Posterior vena cava (tissue), 2 donors: Measurements from ENCODE around the gene RING1. TPM values are rescaled to one million over a fixed set of nuclear protein-coding genes. Genes with fewer than 3 reads are reported as not detected.
A peak's percentile ranks its signal among the peaks of the same experiment; 100 is the strongest.

Experiments
- DNase-seq: peaks from one replicate; pipeline ENCODE4 v3.0.0-alpha.2; 2020; ENCODE audit warnings: low spot score
- intact Hi-C, 2 donors: fragments of 100-400 bp; cut with DNase I; formaldehyde crosslinking; loops; one replicate each; pipeline versions ENCODE4 v1.14.1 to v1.14.2; 2022 to 2023
- total RNA-seq, 2 donors: library from RNA; stranded (reverse); fragmentation: NEBNext Ultra II Directional; extraction: Animal tissue kit (Norgen Biotek cat#: 25700); gene quantifications; one replicate each; pipeline ENCODE4 v1.2.1, GENCODE V29; 2021
- donor health status: DM: yes; HTN: yes; CAD: no.
- donor health status: DM: yes; HTN: yes; CAD: no.

RING1 gene
- total RNA-seq, 2 donors from 2014 or later: 29.8 to 32.2 TPM

DNA sequence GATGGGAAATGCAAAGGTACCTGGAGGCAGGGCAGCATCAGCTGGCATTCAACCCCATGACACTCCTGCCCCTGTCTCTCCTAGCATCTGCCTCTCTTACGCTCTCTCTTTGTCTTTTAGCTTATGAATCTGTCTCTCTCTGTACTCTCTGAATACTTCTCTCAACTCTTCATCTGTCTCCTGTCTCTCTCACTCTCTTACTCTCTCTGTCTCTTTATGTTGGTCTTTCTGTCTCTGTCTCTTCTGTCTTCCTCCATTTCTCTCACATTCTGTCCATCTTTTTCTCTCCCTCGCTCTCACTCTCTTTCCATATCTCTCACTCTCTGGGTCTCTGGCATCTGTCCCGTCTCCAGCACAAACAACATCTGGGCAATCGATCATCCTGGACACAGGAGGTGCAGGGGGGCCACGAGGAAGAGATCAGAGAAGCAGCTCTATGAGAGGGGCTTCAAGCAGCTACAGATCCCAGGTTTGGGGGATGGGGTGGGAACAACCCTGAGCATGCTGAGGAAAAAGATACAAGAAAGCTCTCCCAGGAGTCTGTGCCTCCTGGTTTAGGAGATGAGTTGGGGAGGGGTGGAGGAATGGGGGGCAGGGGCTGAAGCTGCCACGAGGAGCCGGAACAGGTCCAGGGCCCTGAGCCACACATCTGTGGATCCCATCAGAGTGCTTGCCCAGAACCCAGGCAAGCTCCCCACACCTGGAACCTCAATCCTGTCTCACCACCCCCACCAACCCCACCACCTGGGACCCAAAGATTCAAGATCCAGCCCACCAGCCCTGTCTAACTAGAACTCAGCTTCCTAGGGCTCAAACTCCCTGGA lies 18.5 kb upstream of the RING1 start:
- intact Hi-C loops: no loop called here
- no peak for DNase-seq

DNA sequence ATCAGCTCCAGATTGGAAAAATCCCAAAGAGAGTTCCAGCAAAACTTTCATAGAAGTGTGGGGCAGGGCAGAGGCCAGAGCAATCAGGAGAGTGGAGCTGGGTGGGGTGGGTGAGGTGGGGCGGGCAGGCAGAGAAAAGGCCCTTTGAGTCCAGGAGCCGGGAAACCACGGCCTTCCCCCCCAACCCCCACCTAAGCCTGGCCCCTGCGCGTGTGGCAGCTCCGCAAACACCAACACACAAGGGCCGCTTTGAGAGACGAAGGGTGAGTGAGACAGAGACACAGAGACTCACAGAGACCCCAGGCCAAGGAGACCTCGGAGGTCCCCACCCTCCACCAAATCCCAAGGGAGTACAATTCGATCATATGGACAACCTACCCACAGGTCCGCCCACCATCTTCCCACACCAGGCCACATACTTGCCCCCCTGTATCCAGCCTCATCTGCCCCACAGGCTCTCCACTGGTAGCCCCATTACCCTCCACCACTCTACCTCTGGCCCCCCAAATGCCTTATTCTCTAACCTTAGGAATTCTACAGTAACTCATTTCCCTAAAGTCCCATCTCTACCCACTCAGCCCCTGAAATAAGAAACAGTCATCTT lies 17.7 kb upstream of the RING1 start:
- intact Hi-C loops: no loop called here
- peak; percentile 62 for DNase-seq

DNA sequence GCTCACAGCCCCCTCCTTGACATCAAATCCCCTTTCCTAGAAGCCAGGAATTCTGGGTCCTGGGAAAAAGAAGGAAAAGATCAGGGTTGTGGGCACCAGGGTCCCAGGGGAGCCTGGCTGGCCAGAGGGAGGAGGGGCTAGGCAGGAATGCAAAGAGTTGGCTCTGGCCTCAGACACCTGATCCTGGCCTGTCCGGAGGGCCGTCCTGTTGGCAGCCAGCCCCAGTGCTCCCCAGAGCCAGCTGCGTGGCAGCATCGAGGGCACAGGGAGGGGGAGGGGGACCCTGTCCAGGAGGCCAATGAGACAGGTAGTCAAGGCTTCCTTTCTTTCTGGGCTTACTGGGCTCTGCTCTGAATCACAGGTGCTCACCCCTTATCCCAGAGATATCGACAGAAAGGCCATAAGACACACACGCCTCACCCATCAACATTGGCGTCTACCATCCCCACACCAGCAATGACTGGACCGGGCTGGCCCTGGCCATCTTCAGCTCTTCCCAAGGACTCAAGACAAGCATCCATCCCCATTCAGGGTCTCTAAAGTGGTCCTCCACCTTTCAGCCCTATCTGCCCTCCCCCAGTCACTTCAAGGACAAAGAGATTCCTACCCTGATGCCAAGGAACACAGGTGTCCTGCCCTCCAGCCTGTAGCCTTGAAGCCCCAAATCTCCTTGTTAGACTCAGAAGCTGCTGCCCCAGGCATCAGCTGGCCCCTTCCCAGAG lies 16.8 kb upstream of the RING1 start:
- intact Hi-C loops: no loop called here
- peak; percentile 61 for DNase-seq

DNA sequence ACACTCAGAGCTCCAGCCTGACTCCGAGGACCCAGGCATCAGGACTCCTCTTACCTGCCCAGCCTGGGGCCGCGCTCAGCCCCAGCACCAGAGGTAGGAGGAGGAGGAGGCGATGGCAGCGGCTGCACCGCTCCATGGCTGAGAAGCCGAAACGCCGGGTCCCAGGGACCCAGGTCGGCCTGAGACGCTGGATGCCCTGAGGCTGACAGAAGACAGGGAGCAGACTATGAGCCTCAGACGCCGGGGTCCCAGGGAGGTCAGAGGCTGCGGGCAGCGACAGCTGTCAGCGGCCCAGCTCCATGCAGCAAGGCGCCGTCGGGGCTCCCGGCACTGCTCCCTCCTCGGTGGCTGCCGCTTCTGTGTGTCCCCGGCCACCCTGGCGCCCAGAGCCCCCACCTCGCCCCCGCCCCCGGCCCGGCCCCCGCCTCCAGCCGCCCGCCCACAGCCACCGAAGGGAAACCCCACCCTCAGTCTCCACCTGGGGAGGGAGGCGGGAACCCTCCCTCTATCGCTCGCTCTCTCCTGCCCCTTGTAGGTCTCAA lies 16.1 kb upstream of the RING1 start, which contains the start of gene COL11A2:
COL11A2 (minus strand) TSS at position 363 of the 542 bp plus-strand sequence; CDS start at position 136, 227 bp downstream.
- peak; percentile 81 for DNase-seq
- intact Hi-C loops: no loop called here

DNA sequence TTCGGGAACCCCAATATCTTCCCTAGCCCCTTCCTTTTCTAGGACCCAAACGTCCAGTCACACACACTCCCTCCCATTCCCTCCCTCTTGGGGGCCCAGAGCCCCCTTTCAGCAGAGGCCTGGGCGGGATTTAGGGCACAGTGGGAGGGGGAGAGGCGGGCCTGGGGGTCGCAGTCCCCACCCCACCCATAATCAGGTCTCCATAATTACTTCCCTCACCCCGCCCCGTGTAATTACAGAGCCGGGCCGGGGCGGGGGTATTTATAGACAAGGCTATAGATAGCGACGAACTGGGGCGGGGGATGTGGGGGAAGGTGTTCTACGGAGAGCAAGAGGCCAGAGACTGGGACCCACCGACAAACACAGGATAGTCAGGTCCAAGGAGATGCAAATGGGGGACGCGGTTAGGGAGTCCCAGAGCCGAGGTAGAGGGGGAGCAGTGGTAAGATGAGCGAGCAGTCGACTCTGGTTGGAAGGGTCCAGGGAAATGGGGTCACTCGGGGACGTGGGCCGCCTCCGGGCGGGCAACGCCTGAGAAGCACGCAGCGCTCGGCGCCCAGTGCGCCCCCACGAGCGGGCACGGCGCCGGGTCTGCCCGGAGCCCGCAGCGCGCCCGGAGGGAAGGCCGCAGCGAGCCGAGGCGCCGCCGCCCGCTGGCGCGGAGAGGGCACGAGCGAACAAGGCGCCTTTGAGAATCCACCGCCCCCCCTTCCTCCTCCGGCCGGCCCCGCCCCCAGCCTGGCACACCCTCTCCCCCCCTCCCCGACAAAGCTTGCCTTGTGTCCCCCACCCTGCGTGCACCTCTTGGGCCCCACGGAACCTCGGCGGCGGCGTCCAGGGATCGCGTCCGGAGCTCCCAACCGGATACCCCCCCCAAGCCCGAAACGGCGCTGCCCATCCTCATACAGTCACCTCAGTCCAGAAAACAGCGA lies 15.4 kb upstream of the RING1 start:
- intact Hi-C loops: no loop called here
- no peak for DNase-seq

DNA sequence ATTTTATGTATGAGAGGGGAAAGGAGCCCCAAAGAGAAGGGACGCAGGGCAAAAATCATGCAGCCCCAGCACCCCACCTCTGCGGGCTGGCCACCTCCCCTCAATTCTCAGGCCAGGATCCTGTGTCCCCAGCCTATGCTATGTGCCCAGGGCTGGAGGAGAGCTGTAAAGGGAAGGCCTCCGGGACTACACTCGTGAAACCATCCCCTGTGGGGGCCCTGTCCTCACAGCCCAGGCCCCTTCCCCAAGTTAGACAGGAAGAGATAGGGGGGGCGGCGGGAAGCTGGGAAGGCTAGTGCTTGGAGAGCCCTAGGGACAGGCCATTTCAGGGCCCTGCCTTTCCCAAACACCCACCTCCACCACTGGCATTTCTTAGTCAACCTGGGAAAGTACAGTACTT lies 14.7 kb upstream of the RING1 start:
- intact Hi-C loops: no loop called here
- no peak for DNase-seq

DNA sequence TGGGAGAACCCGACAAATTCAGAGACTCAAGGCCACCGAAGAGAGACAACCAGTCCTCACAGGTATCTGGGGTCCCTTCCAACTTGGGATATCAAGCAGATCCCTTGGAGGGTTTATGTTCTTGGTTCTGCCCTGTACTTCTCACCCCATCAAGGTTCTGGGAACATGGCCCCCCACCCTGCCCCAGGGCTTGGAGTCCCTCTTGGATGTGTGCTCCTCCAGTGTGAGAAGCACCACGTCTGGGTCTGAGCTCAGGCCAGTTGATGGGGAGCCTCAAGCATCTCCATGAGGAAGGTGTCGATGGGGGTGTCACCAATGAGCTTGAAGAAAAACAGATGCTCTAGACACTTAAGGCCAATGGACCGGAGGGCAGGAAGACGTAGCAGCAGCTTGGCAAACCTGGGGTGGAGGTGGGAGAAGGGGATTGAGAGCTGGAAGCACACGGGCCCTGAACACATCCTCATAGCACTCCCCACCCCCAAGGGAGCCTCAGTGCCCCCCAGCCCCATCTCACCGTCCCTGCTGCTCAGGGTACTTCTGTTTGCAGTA lies 13.8 kb upstream of the RING1 start:
- intact Hi-C loops: no loop called here

DNA sequence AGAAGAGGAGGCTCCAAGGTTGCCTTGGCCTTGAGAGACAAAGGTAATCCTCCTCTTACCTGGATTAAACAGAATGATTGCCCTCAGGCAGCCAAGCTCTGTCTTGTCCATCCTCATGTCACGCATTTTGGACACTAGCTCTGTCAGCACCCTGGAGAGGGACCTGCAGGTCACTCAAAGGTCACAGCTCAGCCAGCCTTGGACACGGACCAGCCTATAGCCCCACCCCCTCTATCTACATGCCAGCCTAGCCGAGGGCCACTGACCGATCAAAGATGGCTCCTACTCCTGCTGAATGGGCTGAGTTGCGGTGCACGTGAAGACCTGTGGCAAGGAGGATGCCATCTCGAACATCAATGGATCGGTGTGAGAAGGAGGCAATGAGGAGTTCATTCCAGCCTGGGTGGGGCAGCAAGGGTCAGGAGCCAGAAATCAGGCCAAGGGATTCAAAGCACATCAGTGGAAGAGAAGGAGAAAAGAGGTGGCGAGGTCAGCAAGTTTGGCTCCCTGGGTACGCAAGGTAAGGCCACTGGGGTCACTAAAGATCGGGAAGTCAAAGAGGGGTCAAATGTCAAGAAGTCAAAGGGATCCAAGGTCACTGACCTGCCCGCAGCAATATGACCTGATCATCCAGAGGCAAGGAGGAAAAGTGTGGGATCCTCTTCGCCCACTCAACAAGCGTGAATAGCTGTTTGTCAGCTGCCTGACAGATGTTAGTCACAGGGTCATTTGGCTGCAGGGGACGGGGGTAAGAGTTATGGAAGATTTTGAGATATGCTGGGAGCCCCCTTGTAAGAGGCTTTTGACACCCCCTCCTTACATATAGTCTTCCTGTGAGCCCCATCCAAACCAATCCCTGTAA lies 12.8 kb upstream of the RING1 start:
- DNase-seq: no peak
- intact Hi-C loops: no loop called here

More for the DNA sequence above, 13.8 kb upstream of the RING1 start:
- no peak for DNase-seq

DNA sequence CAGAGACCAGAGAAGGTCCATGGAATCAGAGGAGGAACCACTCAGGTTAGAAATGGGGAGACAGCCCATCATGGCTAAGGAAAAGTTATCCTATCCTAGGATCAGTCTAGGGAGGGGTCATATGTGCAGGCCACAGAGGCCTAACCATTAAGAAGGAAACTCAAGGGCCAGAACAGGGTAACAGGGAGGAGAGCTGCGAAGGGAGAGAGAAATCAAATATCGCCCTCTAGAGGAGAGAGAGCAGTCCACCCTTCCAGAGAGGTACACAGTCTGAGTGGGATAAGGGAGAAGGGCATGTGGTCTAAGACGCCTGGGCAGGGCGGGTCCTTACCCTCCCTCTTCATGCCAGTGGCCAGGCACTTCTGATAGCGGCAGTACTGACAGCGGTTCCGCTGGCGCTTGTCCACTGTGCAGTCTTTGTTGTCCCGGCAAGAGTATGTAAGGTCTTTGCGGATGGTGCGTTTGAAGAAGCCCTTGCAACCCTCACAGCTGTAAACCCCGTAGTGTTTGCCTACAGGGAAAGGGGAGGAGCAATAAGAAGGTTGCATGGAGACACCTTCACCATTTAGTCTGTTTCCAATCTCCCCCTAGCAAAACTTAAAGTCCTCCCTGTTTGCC lies 10.8 kb upstream of the RING1 start:
- intact Hi-C loops: no loop called here
- DNase-seq: no peak

DNA sequence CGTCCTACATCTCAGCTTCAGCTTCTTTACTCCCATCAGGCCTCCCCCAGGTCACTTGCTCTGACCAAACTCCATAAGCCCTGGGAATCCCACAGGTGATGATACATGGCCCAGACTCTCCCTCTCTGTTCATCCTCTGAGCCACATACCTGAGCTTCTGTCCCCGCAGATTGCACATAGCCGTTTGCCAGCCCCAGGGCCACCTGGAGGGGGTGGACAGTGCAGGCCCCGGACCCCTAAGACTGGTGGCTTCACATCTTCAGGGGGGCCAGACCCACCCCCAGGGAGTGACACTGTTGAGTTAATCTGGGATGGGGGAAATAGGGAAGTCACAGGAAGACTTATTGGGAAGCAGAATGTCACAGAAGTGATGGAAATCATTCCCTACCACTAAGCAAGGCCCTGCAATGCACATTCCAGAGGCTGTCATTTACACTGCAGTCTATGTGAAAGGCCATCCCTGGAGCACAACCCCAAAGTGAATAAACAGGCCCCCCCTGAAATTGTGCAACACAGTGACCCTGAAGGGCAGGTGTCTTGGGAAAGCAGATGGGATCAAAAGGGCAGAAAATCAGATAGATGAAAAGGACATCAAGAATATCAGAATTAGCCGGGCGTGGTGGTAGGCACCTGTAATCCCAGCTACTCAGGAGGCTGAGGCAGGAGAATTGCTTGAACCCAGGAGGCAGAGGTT lies 10.0 kb upstream of the RING1 start:
- DNase-seq: no peak
- intact Hi-C loops: no loop called here

DNA sequence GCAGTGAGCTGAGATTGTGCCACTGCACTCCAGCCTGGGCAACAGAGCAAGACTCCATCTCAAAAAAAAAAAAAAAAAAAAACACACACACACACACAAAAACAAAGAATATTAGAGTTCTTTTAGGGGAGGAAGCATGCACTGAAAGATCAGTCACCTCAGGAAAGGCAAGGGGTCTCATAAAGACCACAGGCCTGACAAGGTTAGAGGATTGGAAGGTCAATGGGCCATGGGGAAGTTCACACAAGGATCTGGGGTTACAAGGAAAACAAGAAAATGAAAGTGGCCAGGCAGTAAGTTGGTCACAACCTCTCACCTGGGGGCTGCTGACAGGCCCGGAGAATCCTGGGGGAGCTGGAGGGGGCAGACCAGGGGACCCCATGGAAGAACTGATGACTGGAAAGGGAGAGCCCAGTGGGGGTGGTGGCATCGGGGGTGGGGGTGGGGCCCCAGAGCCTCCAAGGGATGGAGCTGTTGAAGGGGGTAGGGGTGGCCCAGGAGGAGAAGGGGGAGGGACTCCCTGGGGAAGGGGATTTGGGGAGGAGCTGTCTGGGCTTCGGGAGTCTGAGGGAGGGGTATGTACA lies 9.4 kb upstream of the RING1 start:
- DNase-seq: no peak
- intact Hi-C loops: no loop called here

DNA sequence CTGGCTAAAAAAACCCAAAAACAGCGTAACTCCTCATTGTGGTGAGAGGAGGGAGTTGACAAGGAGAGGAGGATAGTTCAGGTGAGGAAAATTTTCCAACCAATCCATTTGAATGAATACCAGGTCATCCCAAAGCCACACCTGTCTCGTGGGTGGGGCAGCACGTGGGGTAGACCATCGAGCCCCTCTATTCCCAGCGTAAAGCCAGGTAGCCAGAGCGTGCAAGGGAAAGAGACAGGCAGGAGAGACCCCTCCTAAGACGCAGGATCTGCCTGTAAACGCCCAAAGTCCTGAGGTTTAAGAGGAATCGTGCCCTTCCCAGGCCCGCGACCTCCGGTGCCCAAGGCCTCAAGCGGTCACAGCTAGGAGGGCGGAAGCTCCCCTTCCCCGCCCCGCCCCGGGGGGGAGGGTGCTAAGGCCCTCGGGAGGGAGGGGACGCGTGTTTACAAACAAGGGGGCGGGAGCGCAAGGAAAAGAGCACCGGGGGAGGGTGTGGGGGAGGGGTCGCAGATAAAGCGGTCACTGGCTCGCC lies 8.5 kb upstream of the RING1 start:
- intact Hi-C loops: no loop called here
- peak; percentile 89 for DNase-seq

DNA sequence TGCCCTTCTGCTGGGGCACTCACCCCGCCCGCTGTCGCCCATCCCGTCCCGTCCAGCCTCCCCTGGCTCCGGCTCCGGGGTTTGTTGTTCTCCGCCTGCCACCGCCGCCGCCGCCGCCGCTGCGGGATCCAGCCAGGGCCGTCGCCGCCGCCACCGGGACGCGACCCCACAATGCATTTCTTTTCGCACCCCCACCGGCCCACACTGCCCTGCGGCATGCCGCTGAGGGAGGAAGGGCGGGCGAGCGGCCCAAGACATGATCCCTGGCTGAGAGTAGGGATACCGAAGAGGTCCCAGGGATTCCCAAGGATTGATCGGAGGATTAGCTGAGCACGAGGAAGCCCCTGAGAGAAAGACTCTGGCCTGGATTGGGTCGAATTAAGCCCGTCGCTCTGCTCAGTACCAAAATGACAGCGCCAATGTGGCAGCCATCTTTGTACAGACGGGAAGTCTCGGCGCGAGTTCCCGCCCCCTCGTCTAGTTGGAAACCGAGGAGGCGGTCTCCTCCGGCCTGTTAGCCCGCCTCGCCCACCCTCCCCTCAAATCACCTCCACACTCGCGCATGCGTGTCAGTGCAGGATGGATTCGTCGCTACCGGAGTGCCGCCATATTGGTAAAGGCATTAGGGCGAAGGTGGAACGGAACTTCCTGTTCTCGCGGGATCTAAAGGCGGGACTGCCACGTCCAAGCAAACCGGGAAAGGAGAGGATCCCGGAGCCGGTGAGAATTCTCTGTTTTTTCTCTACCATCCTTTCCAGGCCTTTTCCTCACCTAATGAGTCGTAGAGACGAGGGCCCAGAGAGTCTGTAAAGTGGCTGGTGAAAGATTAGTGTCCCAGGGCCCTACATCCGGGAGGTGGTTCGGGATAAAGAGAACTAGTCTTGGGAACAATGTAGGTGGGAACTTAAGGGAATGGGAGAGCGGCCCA lies 7.8 kb upstream of the RING1 start, which contains the start of the genes RXRB and SLC39A7:
RXRB (minus strand) TSS at position 447 of the 928 bp plus-strand sequence; CDS start at position 258, 189 bp downstream.
SLC39A7 (plus strand) TSS at position 649 of the 928 bp plus-strand sequence. CDS start 379 bp downstream, outside the sequence.
- intact Hi-C loops: no loop called here

DNA sequence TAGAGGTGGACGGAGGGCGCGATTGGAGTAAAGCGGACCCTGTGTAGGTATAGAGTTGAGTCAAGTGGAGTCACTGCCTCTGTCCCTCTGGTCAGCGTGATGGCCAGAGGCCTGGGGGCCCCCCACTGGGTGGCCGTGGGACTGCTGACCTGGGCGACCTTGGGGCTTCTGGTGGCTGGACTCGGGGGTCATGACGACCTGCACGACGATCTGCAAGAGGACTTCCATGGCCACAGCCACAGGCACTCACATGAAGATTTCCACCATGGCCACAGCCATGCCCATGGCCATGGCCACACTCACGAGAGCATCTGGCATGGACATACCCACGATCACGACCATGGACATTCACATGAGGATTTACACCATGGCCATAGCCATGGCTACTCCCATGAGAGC lies 7.2 kb upstream of the RING1 start:
- DNase-seq: no peak
- intact Hi-C loops: no loop called here

More for the DNA sequence above, 7.8 kb upstream of the RING1 start, which contains the start of the genes RXRB and SLC39A7:
- DNase-seq: peak; percentile 100

DNA sequence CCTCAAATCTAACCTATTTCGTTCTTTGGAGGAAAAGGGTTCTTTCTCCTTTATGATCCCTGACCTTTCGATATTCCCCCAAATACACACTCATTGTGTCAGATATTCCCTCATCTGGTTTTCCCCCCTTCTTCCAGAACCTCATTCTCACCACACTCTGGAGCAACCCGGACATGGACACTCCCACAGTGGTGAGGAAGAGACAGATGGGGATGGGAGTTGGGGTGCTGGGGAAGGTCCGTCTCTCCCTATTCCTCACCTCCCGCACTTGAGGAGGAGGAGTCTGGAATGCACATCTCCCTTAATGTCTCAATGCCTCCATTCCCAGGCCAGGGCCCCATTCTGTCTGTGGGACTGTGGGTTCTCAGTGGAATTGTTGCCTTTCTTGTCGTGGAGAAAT lies 6.4 kb upstream of the RING1 start:
- intact Hi-C loops: no loop called here
- no peak for DNase-seq
